Lung (tissue), 12 donors: ENCODE results near the gene MAPK8IP2. TPM values are rescaled to one million over a fixed set of nuclear protein-coding genes. Genes with fewer than 3 reads are reported as not detected.

Experiments used
- ATAC-seq: fragments of 200-7000 bp; cut with Tn5 transposase; one replicate; pipeline ENCODE4 v1.9.1; 2020; ENCODE audit warnings: moderate number of reproducible peaks; ENCODE audit not compliant: insufficient read depth, low FRiP score
- DNase-seq, 3 donors: peaks; one replicate each; pipeline ENCODE4 v3.0.0-alpha.2; 2013 to 2017
- H3K27ac ChIP-seq, 2 donors: one replicate each; pipeline ENCODE4 v1.5.1; 2013; ENCODE audit warnings: mild to moderate bottlenecking in 2 of 2, moderate library complexity in 2 of 2, control low read depth in 1 of 2, inconsistent platforms in 1 of 2, low read depth in 1 of 2, low read length in 1 of 2
- H3K27me3 ChIP-seq, 3 donors: one replicate each; pipeline ENCODE4 v1.5.1; 2013; ENCODE audit warnings: low read length in 2 of 3; ENCODE audit not compliant: control insufficient read depth in 3 of 3, insufficient read depth in 3 of 3
- H3K36me3 ChIP-seq, 4 donors: one replicate each; pipeline ENCODE4 v1.5.1; 2013; ENCODE audit warnings: low read length in 4 of 4, mild to moderate bottlenecking in 1 of 4, moderate library complexity in 1 of 4; ENCODE audit not compliant: control insufficient read depth in 4 of 4, insufficient read depth in 4 of 4
- H3K4me1 ChIP-seq, 5 donors: one replicate each; pipeline ENCODE4 v1.5.1; 2013; ENCODE audit warnings: low read length in 5 of 5, mild to moderate bottlenecking in 2 of 5, moderate library complexity in 1 of 5; ENCODE audit not compliant: control insufficient read depth in 5 of 5, insufficient read depth in 5 of 5
- H3K4me3 ChIP-seq: one replicate; pipeline ENCODE4 v1.5.1; 2013; ENCODE audit warnings: mild to moderate bottlenecking, control low read depth, moderate library complexity
- H3K9ac ChIP-seq, 2 donors: one replicate each; pipeline ENCODE4 v1.5.1; 2013; ENCODE audit warnings: low read length in 2 of 2, control low read depth in 1 of 2; ENCODE audit not compliant: insufficient read depth in 1 of 2
- H3K9me3 ChIP-seq, 4 donors: one replicate each; pipeline ENCODE4 v1.5.1; 2013; ENCODE audit warnings: low read length in 3 of 4, mild to moderate bottlenecking in 1 of 4, moderate library complexity in 1 of 4; ENCODE audit not compliant: control insufficient read depth in 4 of 4, insufficient read depth in 3 of 4
- CTCF ChIP-seq: IDR thresholded peaks from 2 replicates; pipeline ENCODE4 v1.5.1; 2012; ENCODE audit warnings: mild to moderate bottlenecking; ENCODE audit errors: control extremely low read depth, extremely low read depth
- WGBS, 2 donors: extraction: QIAGEN DNeasy Blood & Tissue Kit; methylation state at CpG; one replicate each; pipeline ENCODE4 v1.1.7; 2013; 5-methylcytosine and 5-hydroxymethylcytosine counted together
- polyA plus RNA-seq, 2 donors: library from polyadenylated mRNA; stranded (reverse); fragments of 200-250 nt; gene quantifications; one replicate each; pipeline ENCODE4 v1.2.1, GENCODE V29; 2013
- total RNA-seq, 2 donors: library from RNA; depleted of rRNA in 1 of 2; stranded (reverse); fragments of >200 nt in 1 of 2; gene quantifications; one replicate each; pipeline ENCODE4 v1.2.1, GENCODE V29; 2014 to 2021
- donor health status: control.
- donor health status: control.
- donor health status: Bipolar disorder and iron deficiency.
- donor health status: healthy.
- donor health status: DM: yes; HTN: yes; CAD: no.

MAPK8IP2 gene
- total and polyA plus RNA-seq, 4 donors: 0.91 to 2.7 (median 1.1) TPM

GRCh38 chr22:50585238-50585637 lies 15.4 kb upstream of the MAPK8IP2 start:
- Histone ChIP-seq H3K36me3 (peaks cover 0 to 1% (median 0%) of the 10 kb centered on the region in 4 donors), H3K4me1 (peaks cover 2 to 16% (median 5%) of the 10 kb centered on the region in 5 donors), H3K9ac (no peak overlapping the region), H3K9me3 (no peaks in the 10 kb centered on the region), H3K27ac (no peak overlapping the region), H3K27me3 (no peaks in the 10 kb centered on the region), H3K4me3 (no peak overlapping the region)
- 92 to 94% methylated on average over 3 of the region's 3 CpGs for WGBS, 2 donors
- TF ChIP-seq CTCF: no peak
- ATAC-seq (no peak), DNase-seq (no peak)

- ATAC-seq: no peak
- no peak overlapping the region for H3K4me3 ChIP-seq
- peaks cover 2 to 16% (median 5%) of the 10 kb centered on the region in 5 donors for H3K4me1 ChIP-seq
- H3K27ac ChIP-seq: no peak overlapping the region
- no peak overlapping the region for H3K9ac ChIP-seq
- no peaks in the 10 kb centered on the region for H3K27me3 ChIP-seq
- WGBS, 2 donors: 86 to 93% methylated on average over 8 of the region's 8 CpGs
- H3K9me3 ChIP-seq: no peaks in the 10 kb centered on the region
- no peak for DNase-seq
- no peaks in the 10 kb centered on the region for H3K36me3 ChIP-seq
- TF ChIP-seq CTCF: no peak
Observed at GRCh38 chr22:50585781-50586180, 14.8 kb upstream of the MAPK8IP2 start.

GRCh38 chr22:50586416-50586815 lies 14.2 kb upstream of the MAPK8IP2 start:
- Histone ChIP-seq H3K27me3 (no peaks in the 10 kb centered on the region), H3K4me3 (no peak overlapping the region), H3K9me3 (no peaks in the 10 kb centered on the region), H3K36me3 (no peaks in the 10 kb centered on the region), H3K27ac (no peak overlapping the region), H3K9ac (no peak overlapping the region), H3K4me1 (peaks cover 2 to 15% (median 4%) of the 10 kb centered on the region in 5 donors)
- WGBS, 2 donors: 74 to 93% methylated on average over 5 of the region's 5 CpGs
- no peak for ATAC-seq
- DNase-seq: no peak
- TF ChIP-seq CTCF: no peak

- ATAC-seq: no peak
- no peaks in the 10 kb centered on the region for H3K36me3 ChIP-seq
- no peaks in the 10 kb centered on the region for H3K9me3 ChIP-seq
- no peak for TF ChIP-seq CTCF
- H3K9ac ChIP-seq: no peak overlapping the region
- 94 to 97% methylated on average over 5 of the region's 5 CpGs for WGBS, 2 donors
- DNase-seq: no peak
- H3K4me1 ChIP-seq: peaks cover 0 to 8% (median 3%) of the 10 kb centered on the region in 5 donors
- no peak overlapping the region for H3K27ac ChIP-seq
- no peak overlapping the region for H3K4me3 ChIP-seq
- H3K27me3 ChIP-seq: no peaks in the 10 kb centered on the region
Observed at GRCh38 chr22:50587407-50587806, 13.2 kb upstream of the MAPK8IP2 start.
